Measurements from ENCODE around the gene PCDH15.

PCDH15 gene

DNA sequence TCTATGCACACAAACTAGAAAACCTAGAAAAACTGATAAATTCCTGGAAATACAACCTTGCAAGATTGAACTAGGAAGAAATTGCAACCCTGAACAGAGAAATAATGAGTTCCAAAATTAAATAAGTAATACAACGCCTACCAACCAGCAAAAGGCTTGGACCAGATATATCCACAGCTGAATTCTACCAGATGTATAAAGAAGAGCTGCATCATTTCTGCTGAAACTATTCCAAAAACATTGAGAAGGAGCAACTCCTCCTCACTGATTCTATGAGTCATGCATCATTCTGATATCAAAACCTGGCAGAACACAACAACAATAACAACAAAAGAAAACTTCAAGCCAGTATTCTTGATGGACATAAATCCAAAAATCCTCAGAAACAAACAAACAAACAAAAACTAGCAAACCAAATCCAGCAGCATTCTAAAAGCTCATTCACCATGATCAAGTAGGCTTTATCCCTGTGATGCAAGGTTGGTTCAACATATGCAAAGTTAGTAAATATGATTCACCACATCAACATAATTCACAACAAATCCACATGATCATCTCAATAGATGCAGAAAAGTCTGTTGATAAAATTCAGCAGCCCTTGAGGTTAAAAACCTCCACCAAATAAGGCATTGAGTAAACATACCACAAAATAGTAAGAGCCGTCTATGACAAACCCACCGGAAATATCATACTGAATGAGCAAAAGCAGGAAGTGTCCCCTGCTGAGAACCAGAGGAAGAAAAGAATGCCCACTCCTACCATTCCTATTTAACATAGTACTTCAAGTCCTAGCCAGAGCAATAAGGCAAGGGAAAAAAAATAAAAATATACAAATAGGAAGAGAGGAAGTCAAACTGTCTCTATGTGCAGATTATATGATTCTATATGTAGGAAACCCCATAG is 98.2 kb downstream of the PCDH15 start:
- no peak for DNase-seq

DNA sequence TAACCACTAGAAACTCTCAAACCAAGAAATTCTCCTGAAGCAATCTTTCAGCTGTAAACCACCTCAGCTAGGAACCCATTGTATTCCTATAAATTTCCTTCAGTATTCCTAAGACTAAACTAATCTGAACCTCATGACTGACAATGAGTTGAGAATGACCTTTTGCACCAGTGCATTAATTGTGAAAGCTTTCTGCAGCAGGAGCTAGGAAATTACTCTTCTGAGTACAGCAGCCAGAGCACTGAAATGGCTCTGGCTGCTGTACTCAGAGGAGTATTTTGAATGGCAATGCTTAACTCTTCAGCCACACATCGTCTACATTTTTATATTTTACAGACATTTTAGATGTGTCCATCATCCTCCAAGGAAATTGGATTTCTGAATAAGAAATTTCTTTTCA is 109.7 kb downstream of the PCDH15 start:
- DNase-seq: no peak

GRCh38 chr10:54682554-54682953 is 118.5 kb downstream of the PCDH15 start:
- DNase-seq: no peak

DNA sequence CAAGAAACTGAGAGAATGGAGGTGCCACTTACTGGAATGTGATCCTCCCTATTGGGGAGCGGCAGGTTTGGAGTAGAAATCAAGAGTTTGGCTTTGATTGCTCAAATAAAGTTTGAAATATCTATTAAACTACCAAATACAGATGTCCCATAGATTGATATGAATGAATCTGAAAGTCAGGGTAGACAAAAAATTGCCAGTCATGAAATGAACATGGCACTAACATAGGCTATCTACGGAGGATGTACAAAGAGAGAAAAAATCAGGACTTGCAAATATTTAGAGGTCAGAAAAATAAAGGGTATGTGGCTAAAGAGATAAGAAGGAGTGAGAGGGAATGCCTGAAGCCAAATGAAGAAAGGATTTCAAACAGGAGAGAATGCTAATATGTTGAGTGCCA is 119.9 kb downstream of the PCDH15 start:
- DNase-seq: no peak

DNA sequence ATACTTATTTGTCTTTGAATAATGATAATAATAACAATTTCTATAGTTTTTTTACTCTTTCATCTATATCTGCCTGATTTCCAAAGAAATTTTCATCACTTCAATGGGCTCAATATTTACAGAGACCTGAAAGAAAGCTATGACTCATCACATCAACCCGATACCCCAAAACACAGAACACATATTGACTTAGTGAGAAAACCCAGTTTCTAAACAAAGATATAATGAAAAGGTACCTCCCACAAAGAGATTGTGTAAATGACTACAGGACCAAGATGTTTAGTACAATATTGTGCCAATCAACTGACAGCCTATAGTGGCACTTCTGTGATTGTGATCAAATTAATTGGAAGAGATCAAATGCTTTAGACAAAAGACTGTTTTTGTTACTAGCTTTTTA is 133.9 kb downstream of the PCDH15 start:
- no peak for DNase-seq

- no peak for DNase-seq
Measured at GRCh38 chr10:54666192-54666591, 134.8 kb downstream of the PCDH15 start.

- no peak for DNase-seq
Measured at GRCh38 chr10:54665095-54665494, 135.9 kb downstream of the PCDH15 start.

DNA sequence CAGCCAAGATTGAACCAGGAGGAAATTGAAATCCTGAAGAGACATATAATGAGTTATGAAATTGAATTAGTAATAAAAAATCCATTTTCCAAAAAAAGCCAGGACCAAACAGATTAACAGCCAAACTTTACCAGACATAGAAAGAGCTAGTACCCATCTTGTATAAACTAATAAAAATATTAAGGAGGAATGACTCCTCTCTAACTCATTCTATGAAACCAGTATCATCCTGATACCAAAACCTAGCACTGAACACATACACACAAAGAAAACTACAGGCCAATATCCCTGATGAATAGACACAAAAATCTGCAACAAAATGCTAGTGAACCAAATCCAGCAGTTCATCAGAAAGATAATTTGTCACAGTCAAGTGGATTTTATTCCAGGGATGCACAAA is 140.6 kb downstream of the PCDH15 start:
- DNase-seq: no peak

DNA sequence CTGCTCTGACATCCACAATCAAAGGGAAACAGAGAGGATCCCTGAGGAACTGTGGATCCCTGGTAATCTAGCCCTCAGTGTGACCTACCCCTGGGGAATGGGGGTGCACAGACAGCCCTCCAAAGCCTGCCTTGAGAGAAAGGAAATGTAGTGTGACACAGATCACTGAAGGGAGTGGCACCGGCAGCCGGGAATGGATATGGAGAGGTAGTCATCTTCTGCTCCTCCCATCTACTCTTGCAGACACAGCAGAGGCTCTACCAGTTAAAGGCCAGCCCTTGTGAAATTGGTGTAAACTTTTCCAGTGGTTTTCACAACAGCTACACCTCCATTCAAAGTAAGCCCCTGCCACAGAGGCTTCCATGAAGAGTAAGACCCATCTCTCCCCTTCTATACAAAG is 144.4 kb downstream of the PCDH15 start:
- DNase-seq: no peak

DNA sequence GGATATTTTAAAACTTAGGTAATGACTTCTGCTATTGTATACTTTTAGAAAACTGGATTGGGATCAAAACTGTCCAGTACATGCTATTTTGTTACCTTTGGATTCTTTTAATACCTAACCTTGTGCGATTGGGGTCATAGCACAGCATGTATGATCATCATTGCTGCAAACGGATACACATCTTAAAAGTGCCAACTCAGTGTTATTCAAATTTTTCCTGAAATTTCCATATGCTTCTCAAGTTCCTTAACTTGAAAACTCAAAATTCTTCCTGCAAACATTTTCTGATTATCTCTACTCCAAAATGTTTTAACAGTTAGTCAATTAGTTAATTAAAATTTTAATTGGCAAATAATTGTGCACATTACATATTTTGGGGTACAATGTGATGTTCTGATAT is 147.5 kb downstream of the PCDH15 start:
- DNase-seq: no peak

DNA sequence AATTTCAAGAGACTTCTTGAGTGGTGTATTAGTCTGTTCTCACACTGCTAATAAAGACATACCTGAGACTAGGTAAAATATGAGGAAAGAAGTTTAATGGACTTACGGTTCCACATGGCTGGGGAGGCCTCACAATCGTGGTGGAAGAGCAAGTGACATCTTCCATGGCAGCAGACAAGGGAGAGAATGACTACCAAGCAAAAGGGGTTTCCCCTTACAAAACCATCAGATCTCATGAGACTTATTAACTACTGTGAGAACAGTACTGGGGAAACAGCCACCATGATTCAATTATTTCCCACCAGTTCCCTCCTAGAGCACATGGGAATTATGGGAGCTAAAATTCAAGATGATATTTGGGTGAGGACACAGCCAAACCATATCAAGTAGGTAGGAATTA is 150.5 kb downstream of the PCDH15 start:
- DNase-seq: no peak

- no peak for DNase-seq
Measured at GRCh38 chr10:54622017-54622416, 179.0 kb downstream of the PCDH15 start.

GRCh38 chr10:54620352-54620751 is 180.7 kb downstream of the PCDH15 start:
- DNase-seq: no peak

DNA sequence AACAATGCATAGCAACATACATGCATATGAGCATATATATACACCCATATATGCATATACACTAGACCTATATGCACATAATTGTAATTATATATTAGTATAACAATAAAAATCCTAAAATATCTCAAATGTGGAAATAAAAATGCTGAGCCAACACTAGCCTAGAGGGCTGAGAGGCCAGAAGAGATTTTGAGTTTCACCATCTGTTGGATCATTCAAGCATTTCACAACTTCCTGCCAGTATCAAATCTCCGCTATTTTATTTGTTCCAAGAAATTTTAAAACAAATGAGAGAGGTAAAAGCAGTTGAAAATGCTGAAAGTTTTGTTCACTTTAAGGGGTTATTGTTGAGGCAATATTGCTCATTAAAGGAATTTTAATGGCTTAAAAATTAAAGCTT is 187.0 kb downstream of the PCDH15 start:
- DNase-seq: no peak

DNA sequence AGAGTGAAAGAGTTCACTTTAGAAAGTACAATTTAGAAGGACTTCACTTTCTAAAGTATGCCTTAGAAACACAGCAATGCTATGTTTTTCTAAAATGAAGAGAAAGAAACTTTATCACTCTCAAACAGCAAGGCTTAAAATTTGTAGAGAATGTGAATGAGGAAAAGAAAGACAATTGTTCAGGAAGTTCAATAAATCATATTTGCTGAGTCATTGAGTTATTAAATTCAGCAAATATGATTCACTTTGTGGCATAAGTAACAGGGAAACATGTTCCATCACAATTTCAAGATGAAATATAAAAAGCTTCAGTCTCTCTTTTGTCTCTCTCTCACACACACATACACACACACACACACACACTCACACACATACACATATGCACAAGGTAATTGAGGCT is 187.9 kb downstream of the PCDH15 start:
- no peak for DNase-seq

DNA sequence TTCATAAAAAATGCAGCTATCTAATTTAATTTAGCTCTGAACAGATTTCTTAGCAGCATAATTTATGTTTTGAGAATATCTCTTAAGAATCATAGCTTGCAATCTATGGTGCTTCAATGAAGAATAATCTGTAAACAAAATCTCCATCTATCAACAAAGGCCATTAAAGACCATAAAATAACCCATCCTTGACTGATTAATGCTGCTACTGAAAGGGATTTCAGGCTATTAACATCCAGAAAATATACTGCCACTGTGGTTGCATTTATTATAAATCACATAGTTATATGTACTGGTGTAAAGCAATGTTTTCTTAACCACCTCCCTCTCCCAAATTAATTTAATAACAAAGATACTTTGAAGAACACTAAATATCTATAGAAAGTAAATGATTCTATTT is 191.6 kb downstream of the PCDH15 start:
- no peak for DNase-seq

GRCh38 chr10:54607983-54608382 is 193.0 kb downstream of the PCDH15 start:
- DNase-seq: no peak

DNA sequence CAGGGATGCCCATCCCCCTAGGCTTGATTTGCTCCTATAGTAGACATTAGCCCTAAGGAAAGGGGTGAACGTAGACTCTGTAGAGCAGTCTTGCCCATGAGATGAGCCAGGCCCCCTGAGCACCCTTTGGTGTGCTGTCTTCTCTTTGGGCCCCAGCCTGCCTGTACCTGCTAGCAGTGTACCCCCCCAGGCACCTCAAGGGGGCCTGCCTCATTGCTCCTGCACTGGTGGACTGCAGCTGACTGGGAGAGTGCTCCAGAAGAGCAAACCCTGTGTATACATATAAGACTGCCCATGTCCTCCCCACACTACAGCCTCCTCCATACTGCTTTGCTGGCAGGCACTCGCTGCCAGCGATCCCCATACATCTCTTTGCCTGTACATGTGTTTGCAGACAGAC is 206.7 kb downstream of the PCDH15 start:
- no peak for DNase-seq

- no peak for DNase-seq
Measured at GRCh38 chr10:54587971-54588370, 213.1 kb downstream of the PCDH15 start.

DNA sequence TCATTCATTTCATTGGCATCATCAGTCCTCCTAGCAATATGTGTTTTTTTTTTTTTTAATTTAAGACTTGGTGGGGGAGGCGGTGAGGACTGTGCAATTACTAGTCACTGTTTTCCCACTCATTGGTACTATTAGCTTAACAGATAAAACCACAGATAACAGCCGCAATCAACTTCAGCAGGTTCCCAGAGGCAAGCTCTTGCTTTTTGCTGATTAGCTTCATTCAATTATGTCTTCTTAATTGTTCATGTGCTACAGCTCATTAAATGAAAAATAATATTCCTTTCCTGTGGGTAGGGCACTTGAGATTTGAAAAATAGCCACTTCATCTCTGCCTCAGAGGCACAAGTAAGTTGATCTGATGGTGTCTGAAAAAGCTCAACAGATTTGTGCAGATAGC is 215.5 kb downstream of the PCDH15 start:
- no peak for DNase-seq

- no peak for DNase-seq
Measured at GRCh38 chr10:54577682-54578081, 223.3 kb downstream of the PCDH15 start.

GRCh38 chr10:54576541-54576940 is 224.5 kb downstream of the PCDH15 start:
- DNase-seq: no peak

DNA sequence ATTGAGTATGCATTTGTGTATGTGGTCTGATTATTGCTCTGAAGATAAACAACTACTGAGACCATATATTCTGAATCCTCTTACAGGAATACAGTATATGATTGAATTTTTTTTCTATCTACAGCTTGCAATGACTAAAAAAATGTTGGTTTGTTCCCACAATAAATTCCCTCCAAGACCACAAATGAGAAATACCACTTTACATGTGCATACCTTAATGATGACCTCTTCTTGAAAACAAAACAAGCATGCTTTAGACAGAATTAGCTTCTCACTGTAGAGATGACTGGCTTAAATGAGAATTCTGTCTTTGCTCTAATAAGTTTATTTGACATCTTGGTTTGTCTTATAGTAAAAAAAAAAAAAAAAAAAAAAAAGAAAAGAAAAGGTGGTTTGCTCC is 241.5 kb downstream of the PCDH15 start:
- DNase-seq: no peak

DNA sequence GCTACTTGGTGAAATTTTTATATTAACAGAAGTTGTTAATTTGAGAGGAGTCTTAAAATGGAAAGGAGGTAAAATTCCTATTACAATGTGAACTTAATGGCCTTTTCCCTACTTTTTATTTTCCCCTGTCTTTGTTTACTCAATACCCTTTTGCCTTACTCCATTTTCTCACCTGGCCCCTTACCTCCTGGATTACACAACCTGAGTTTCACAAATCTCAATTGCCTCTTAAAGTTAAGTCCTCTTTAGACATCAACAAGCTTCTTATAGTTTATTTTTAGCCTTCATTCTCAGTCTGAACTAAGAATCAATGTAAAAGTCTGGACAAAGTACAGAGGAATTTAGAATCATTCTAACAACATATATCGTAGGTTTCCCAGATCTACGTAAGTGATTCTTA is 247.0 kb downstream of the PCDH15 start:
- no peak for DNase-seq

DNA sequence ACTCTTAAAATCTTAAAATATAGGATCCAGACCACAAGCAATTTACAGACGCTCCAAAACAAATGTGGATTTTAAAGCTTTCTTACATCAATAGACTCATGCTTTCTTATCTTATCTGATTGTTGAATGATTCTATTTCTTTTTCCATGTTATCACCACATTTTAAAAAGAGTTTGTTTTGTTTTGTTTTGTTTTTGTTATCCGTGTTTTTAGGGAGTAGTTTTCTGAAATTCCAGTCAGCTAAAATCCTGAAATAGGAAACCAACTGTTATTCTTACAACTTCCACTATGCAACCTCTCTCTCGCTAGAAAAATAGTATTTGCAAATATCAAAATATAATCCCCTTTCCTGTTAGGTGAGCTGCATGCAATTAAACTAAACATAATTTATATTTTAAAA is 251.0 kb downstream of the PCDH15 start:
- DNase-seq: no peak
